Measurements from ENCODE around the gene SETD6.

The SETD6 gene

GRCh38 chr16:58515125-58515870 is at the start of gene SETD6 (continued):
- TF ChIP-seq ZBTB44 (tag by site-specific recombination; IDR thresholded peaks at IDR 0.05) (no peak), ZNF768 (tag by site-specific recombination; IDR thresholded peaks at IDR 0.05) (no peak), ZBTB21 (tag by site-specific recombination; IDR thresholded peaks at IDR 0.05) (0 out of 2 replicates have a peak, but pooled peaks have one; percentile 54), ZNF121 (tag by site-specific recombination; IDR thresholded peaks at IDR 0.05) (0 out of 2 replicates have a peak, but pooled peaks have one; percentile 59), GLI2 (tag by site-specific recombination; IDR thresholded peaks at IDR 0.05; ENCODE audit: borderline replicate concordance, low read depth) (no peak), KLF1 (tag by site-specific recombination; IDR thresholded peaks at IDR 0.05) (peak; percentile 57), ZFP41 (tag by site-specific recombination; IDR thresholded peaks at IDR 0.05; ENCODE audit: borderline replicate concordance) (no peak), ZNF473 (tag by site-specific recombination; IDR thresholded peaks at IDR 0.05) (no peak), ZXDB (tag by site-specific recombination; IDR thresholded peaks at IDR 0.05) (peak; percentile 91), ZNF704 (tag by site-specific recombination; IDR thresholded peaks at IDR 0.05) (no peak), REPIN1 (tag by site-specific recombination; IDR thresholded peaks at IDR 0.05; ENCODE audit: low read depth) (0 out of 2 replicates have a peak, but pooled peaks have one; percentile 7), TSHZ1 (tag by site-specific recombination; IDR thresholded peaks at IDR 0.05; ENCODE audit: borderline replicate concordance) (no peak), ZNF221 (tag by site-specific recombination; IDR thresholded peaks at IDR 0.05; ENCODE audit: borderline replicate concordance) (no peak), ZNF660 (tag by site-specific recombination; IDR thresholded peaks at IDR 0.05) (peak; percentile 31), INSM2 (tag by site-specific recombination; IDR thresholded peaks at IDR 0.05) (no peak), YY2 (tag by site-specific recombination; IDR thresholded peaks at IDR 0.05) (peak; percentile 81), ZNF645 (tag by site-specific recombination; IDR thresholded peaks at IDR 0.05) (no peak), WT1 (tag by site-specific recombination; IDR thresholded peaks at IDR 0.05) (no peak), ZNF580 (tag by site-specific recombination; IDR thresholded peaks at IDR 0.05) (peak; percentile 41; the same call in 1 of the 2 replicates), ZFP37 (tag by site-specific recombination; IDR thresholded peaks at IDR 0.05) (peak; percentile 87), ZNF10 (tag by site-specific recombination; IDR thresholded peaks at IDR 0.05) (peak; percentile 9; the same call in 1 of the 2 replicates), ZNF366 (tag by site-specific recombination; conservative IDR thresholded peaks at IDR 0.05) (peak; percentile 53), ZNF416 (tag by site-specific recombination; IDR thresholded peaks at IDR 0.05) (no peak), ZNF133 (tag by site-specific recombination; IDR thresholded peaks at IDR 0.05) (0 out of 2 replicates have a peak, but pooled peaks have one; percentile 8), ZNF701 (tag by site-specific recombination; IDR thresholded peaks at IDR 0.05) (no peak), GLIS1 (tag by site-specific recombination; IDR thresholded peaks at IDR 0.05) (peak; percentile 67), ZNF423 (tag by site-specific recombination; IDR thresholded peaks at IDR 0.05) (no peak), ZNF513 (tag by site-specific recombination; IDR thresholded peaks at IDR 0.05) (0 out of 2 replicates have a peak, but pooled peaks have one; percentile 7), ZNF501 (tag by site-specific recombination; IDR thresholded peaks at IDR 0.05) (0 out of 2 replicates have a peak, but pooled peaks have one; percentile 49)
